GM19463 (cell line): Measurements from ENCODE around the gene COL18A1.

ENCODE experiments used
- ATAC-seq: cut with Tn5 transposase; IDR thresholded peaks from one replicate; pipeline ENCODE4 v1.9.1; 2021; ENCODE audit warnings: mild to moderate bottlenecking, moderate library complexity; ENCODE audit not compliant: unreplicated experiment

The COL18A1 gene

GRCh38 chr21:45476582-45476981, 71.6 kb downstream of the COL18A1 start:
- ATAC-seq, result no peak

DNA sequence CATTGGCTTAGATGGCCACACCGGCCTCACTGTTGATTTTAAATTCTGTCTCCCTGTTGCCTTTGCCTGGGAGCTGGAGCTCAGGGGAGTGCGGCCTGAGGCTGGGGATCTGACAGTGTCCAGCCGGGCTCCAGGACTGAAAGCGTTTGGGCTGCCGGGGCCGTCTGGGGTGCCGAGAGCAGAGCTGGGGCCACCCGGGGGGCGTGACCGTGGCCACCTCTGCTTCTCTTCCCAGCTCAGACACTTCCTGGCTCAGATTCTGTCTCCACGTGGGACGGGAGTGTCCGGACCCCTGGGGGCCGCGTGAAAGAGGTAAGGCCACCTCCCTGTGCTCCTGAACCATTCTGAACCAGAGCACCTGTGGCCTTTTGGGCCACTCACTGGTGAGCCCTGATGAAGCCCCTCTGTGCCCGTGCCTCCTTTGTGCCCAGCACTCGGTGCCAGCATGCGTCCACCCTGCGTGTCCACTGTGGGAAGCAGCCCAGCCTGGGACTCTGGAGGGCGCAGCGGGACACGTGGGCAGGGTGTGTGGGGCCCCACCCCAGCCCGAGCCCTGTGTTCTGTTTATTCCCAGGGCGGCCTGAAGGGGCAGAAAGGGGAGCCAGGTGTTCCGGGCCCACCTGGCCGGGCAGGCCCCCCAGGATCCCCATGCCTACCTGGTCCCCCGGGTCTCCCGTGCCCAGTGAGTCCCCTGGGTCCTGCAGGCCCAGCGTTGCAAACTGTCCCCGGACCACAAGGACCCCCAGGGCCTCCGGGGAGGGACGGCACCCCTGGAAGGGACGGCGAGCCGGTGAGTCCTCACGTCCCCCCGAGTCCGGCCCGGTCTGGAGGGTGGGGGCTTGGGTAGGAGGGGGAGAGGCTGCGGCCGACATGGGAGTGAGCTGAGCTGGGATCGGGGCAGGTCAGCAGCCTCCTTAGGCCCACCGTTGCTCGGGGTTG, 72.5 kb downstream of the COL18A1 start:
- no peak for ATAC-seq

DNA sequence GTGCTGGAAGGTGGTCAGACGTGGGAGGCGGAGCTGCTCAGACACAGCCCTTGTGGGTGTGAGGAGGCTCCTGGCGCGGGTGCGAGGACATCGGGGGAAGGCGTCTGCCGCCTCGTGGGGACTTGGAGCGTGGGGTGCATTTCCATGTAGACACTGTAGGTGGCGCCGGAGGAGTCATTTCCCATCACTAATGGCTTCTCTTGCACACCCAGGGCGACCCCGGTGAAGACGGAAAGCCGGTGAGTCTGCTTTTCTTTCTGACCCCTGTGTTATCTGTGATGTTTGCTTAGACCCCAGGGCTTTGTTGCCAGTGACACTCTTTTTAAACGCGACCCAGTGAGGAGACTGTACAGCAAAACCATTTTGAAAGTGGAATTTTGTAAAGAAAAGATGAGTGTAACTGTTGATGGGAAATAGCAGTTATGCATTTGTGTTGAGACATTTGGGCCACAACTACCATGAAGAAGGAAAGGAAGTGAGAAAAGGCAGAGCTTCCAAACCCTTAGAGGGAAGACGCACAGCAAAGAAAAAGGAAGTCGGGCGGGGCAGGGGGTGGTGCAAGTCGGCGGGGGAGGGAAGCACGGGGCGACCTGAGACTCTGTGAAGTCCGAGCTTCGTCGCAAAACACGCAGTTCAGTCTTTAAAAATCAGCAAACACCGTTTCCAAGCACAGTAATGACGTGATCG, 73.3 kb downstream of the COL18A1 start:
- no peak for ATAC-seq

DNA sequence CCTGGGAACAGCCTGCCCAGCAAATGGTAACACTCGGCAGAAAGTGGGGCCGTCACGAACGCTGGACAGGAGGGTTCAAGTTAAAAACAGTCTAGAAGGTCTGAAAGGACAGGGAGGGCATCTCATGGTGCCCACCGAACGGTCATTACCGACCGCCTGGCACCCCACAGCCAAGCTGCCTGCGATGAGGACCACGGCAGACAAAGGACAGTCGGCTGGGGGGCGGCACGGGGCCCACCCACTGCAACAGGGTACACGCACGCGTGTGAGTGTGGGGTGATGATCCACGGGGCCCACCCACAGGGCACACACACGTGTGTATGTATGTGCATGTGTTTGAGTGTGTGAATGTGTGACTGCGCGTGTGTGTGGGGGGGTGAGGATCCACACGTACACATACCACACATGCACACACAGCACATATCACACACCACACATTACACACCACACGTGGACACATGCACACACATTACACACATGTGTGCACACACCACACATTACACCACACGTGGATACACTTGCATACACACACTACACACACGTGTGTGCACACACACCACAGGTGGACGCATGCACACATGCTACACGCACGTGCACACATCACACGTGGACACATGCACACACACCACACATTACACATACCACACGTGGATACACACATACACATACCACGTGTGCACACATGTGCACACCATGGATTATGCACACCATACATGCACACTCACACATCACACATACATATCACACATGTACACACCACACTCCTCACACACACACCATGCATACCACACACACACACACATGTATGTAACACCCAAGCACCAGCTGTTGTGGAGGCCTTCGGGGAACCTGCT, 74.1 kb downstream of the COL18A1 start:
- no peak for ATAC-seq

DNA sequence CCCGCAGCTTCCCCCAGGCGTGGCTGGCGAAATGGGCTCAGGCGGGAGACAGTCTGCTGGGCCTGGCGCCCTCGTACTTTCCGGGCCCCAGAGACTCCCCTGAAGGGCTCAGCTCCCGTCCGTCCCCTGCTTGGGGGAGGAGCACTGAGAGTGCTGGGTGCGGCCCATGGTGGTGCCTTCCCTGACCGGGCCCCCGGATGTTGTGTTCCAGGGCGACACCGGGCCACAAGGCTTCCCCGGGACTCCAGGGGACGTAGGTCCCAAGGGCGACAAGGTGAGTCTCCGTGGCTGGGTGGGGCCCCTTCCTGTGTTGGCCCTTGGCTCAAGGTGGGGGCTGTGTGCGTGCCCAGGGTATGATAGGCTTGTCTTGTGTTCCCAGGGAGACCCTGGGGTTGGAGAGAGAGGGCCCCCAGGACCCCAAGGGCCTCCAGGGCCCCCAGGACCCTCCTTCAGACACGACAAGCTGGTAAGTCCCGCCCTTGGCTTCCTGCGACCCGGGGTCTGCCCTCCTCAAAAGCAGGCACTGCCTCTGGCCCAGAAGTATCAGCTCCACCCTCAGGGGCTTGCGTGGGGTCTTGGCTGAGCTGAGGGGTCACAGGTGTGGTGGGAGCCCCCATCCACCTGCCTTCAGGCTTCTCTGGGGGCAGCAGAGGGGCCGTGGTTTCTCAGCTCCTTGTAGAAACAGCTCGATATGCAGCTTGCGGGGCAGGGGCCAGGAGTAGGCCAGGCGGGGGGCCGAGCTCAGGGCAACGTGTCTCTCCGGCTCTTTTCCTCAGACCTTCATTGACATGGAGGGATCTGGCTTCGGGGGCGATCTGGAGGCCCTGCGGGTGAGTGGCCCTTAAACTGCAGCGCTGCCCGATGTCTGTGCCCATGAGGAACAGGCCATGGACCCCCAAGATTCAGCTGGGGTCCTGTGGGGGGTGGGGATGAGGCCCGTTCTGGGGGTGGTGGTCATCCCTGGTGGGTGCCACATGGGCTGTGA, 75.0 kb downstream of the COL18A1 start:
- ATAC-seq, result no peak

DNA sequence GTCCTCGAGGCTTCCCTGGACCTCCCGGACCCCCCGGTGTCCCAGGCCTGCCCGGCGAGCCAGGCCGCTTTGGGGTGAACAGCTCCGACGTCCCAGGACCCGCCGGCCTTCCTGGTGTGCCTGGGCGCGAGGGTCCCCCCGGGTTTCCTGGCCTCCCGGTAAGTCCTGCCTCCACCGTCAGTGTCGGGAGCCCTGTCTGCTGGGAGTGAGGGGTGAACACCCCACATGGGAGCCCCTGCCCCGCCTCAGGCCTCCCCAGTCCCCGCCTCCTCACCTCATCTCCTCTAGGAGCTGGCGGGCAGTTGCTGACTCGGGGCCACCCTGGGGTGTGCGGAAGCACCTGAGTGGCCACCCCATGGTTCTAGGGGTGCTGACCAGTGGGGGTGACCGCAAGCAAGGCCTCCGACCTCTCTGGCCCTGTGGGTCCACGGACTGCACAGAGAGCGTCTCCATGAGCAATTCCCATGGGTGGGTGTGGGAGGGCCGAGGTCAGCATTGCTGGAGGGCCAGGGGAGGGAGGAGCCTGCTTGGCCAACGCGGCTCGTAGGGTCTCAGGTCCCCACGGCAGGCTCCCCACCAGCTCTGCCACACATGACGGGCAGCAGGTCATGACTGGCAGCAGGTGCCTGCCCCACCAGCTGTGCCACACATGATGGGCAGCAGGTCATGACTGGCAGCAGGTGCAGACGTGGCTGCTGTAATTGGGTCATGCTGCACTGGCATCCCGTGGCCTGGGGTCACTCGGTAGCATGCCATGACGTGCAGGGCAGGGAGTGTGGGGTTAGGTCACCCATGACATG, 75.9 kb downstream of the COL18A1 start:
- ATAC-seq, result no peak

- no peak for ATAC-seq
Observed at GRCh38 chr21:45481566-45481965, 76.6 kb downstream of the COL18A1 start.

DNA sequence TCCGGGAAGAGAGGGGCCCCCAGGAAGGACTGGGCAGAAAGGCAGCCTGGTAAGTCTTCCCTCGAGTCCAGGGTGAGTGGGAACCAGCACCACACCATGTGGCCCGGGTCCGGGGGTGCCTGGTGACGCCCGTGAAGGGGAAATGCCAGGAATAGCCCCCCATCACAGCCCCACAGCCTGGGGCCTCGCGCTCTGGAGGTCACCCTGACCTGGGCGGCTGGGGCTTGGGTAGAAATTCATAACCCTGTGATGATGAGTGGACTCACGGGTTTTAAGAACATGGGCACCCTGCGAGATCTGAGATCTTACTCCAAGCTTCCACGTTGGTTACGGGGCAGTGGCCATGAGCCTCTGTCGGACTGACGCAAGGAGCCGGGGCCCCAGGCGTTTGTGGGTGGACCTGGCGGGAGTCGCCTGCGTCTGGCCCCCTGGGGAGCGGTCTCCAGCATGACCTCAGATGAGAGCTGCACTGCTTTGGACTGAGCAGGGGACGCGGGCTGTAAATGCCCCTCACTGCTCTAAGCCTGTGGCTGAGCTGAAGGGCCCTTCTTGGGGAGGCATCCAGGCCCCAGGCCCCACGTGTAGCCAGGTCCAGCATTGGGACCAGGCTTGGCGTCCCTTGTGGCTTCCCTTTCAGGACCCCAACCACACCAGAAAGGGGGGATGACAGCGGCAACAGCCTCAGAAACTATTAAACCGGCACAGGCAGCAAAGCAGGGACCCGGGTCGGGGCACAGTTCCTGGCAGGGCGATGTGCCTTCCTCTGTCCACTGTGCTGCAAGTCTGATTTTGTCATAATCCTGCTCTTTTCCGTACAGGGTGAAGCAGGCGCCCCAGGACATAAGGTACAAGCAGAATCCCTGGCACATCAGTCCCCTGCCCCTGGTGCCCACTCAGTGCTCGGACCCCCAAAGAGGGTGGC, 77.3 kb downstream of the COL18A1 start:
- no peak for ATAC-seq

DNA sequence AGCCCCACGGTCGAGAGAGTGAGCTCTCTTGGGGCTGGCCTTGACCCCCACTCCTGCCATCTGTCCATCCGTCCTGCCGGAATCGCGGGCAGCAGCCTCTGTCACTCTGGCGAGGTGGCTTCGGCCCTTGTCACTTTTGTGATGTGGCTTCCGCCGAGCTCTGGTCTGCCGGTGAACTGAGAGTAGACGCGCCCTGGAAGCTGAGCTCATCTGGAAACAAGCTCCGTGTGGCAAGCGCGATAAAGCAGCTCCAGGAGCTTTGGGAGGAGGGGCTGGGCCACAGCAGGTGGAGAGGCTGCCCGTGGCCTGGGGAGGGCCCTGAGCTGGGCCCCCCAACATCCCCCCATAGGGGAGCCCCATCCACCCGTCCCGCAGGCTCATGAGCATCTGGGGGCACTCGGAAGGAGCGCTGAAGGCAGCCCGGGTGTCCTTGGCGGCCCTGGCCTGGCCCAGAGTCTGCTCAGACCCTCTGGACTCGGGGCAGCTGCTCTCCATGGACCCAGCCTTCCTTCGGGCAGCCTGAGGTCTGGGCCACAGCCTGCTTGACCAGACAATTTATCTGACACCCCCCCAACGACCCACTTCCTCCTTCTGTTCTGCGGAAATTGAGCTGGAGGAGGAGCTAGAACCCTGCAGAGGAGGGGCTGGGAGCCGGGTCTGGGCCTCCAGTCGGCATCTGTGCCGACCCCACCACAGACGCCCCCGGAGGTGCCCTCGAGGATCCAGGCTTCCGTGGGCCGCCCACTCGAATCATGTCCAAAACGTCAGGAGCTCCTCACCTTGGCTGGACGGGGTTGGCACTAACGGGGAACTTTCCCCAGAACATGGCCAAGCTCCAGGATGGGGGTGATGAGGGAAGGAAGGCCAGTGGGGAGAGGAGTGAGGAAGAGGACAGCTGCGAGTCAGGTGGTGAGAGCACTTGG, 78.2 kb downstream of the COL18A1 start:
- no peak for ATAC-seq

- ATAC-seq, result no peak
Observed at GRCh38 chr21:45484318-45484717, 79.4 kb downstream of the COL18A1 start.

- no peak for ATAC-seq
Observed at GRCh38 chr21:45485686-45486442, 80.9 kb downstream of the COL18A1 start.

DNA sequence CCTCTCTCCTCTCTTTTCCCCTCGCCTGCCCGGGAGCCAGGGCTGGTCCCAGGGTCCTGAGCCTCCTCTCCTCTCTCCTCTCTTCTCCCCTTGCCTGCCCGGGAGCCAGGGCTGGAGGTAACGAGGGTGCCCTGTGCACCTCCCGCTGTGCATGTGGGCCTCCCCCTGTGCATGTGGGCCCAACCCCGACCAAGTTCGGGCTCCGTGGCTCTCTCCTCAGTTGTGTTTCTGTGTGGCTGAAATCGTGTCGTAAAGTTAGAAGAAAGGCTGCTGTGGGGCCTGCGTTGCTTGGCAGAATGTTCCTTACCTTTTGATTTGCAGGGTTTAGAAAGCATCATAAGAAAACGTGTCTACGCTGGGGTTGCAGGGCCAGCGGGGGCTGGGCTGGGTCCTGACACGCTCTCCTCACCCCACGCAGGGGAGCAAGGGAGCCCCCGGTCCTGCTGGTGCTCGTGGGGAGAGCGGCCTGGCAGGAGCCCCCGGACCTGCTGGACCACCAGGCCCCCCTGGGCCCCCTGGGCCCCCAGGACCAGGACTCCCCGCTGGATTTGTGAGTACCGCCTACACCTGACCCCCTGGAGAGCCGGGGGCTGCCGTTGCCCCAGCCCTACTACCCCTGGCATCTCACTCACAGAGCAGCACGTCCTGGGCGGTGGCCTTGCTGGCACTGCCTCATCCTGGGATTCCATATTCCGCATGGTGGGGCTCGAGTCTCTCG, 81.6 kb downstream of the COL18A1 start:
- no peak for ATAC-seq

DNA sequence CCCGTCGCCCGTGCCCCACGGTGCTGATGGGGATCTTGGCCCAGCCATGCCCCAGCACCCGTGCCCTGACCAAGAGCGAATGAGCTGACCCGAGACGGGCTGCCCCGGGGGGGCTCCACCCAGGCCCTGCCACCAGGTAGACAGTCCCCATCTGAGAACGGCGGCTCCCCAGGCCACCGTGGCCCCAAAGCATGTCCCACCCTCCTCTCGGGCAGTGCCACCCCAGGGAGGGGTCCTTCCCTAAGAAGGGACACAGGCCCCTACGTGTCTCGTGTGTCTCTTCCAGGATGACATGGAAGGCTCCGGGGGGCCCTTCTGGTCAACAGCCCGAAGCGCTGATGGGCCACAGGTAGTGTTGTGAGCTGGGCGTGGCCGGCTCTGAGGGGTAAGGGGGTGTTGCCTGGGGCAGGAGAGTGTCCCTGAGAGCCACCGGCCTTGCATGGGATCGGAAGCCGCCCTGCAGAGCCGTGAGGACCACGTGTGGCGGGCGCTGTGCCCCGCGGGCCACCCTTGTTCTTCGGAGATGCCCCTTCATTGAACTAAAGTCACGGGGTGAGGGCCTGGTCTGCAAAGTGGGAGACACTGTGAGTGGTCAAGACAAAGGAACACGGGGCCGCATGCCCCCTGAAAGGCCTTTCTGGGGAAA, 82.3 kb downstream of the COL18A1 start:
- ATAC-seq, result no peak

- ATAC-seq, result no peak
Observed at GRCh38 chr21:45487891-45488600, 83.1 kb downstream of the COL18A1 start.
